MM.1S (cell line): Measurements from ENCODE around the gene ARHGAP30.

Source experiments
- CTCF ChIP-seq: fragments of 300-600 bp; sonication (generic); IDR thresholded peaks from 2 replicates; pipeline ENCODE4 v1.5.1; 2016; ENCODE audit warnings: antibody characterized with exemption, low read length, mixed read lengths
- EZH2 ChIP-seq: fragments of 300-600 bp; sonication (generic); optimal IDR thresholded peaks from 2 replicates; pipeline ENCODE3; 2017; ENCODE audit warnings: low read depth, mild to moderate bottlenecking, antibody characterized with exemption, low read length, mixed read lengths

GRCh38 chr1:161048949-161049722, 20.6 kb downstream of the ARHGAP30 start:
- TF ChIP-seq EZH2 (no peak), CTCF (no peak)
